Fibroblast of mammary gland (primary cell): Measurements from ENCODE around the gene PTPN3.
A peak's percentile ranks its signal among the peaks of the same experiment; 100 is the strongest.

Experiments used
- DNase-seq: peaks from one replicate; pipeline ENCODE4 v3.0.0-alpha.2; 2010; ENCODE audit warnings: low read depth
- H3K4me3 ChIP-seq: 2 replicates; pipeline ENCODE4 v1.5.1; 2011; ENCODE audit warnings: low read depth, mild to moderate bottlenecking, low read length, moderate library complexity; ENCODE audit not compliant: control insufficient read depth
- CTCF ChIP-seq: conservative IDR thresholded peaks from 2 replicates; pipeline ENCODE4 v1.5.1; 2011; ENCODE audit warnings: low read depth, low read length, inconsistent platforms; ENCODE audit not compliant: control insufficient read depth, insufficient read depth

The PTPN3 gene

DNA sequence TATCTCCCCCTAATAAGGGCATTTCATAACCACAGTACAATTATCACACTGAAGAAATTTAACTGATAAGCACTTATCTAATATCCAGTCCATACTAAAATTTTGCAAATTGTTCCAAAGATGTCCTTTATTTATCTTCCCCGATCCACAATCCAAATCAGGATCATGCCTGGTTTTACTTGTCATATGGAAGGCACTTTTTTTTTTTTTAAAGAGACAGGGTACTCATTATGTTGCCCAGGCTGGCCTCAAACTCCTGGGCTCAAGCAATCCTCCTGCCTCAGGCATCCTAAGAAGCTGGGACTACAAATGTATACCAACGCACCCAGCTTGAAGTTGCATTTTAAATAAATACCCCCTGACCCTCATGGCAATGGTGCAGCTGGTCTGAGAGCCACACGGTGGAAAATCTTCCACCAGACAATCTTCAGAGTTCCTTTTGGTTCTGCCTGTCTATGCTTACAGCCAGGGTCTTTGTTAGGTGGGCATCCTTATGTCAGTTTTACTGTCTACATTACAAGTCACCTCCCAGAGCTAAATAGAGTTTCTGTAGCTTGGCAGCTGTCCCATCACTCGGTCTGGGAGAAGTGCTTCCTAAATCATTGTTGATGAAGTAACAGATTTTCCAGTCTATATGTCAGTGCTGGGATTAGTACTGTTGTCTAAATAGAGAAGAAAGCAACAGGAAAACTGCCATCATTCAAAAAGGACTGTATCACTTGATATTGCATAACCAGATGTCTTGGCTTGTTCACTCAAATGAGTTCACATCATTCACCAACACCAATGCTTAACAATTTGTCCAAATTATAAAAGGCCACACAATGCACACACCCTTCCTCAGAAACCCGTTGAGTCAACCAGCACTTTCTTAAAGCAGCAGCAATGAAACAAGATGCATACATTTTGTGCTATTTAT is 26.4 kb downstream of the PTPN3 start:
- DNase-seq, result peak; percentile 7
- no peak overlapping the region for H3K4me3 ChIP-seq
- TF ChIP-seq CTCF, result no peak

- peak; percentile 98 for TF ChIP-seq CTCF
- peak; percentile 82 for DNase-seq
- H3K4me3 ChIP-seq, result no peak overlapping the region
Measured at GRCh38 chr9:109469646-109470358, 28.3 kb downstream of the PTPN3 start.

GRCh38 chr9:109468927-109469326 is 29.2 kb downstream of the PTPN3 start:
- H3K4me3 ChIP-seq, result no peak overlapping the region
- no peak for DNase-seq
- TF ChIP-seq CTCF, result no peak

- no peak for TF ChIP-seq CTCF
- DNase-seq, result no peak
- H3K4me3 ChIP-seq, result no peak overlapping the region
Measured at GRCh38 chr9:109467936-109468335, 30.2 kb downstream of the PTPN3 start.

- no peak overlapping the region for H3K4me3 ChIP-seq
- no peak for TF ChIP-seq CTCF
- peak; percentile 24 for DNase-seq
Measured at GRCh38 chr9:109466623-109467590, 31.2 kb downstream of the PTPN3 start.

DNA sequence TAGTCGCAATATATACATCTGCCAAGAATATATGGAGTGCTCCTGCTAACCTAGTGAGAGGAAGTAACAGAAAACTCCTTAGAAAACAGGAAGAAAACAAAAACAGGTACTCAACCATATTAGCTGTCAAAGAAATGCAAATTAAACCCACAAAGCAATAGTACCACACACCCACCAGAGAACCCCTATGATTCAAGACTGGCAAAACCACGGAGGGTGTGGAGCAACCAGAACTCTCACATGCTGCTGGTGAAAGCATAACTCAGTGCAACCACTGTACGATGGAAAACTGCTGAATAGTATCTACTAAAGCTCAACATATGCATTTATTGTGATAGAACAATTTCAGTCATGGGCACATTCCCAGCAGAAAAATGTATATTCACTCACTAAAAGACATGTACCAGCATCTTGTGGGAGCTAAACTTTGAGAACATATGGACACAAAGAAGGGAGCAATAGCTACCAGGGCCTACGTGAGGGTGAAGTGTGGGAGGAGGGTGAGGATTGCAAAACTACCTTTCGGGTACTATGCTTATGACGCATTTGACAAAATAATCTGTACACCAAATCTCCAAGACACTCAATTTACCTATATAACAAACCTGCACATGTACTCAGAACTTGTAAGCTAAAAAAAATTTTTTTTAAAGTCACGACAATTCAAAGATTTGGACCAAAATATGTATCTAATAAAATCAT is 34.0 kb downstream of the PTPN3 start:
- peak; percentile 6 for DNase-seq
- no peak overlapping the region for H3K4me3 ChIP-seq
- TF ChIP-seq CTCF, result no peak
